NT2/D1 (cell line): ENCODE results near the gene LGALS4.
"Not testable (repeated sequence)": the region's sequence is repeated elsewhere in the genome, so short reads cannot be mapped to it uniquely, and the experiment has no call there.

Experiments
- YY1 ChIP-seq: IDR thresholded peaks from 2 replicates; pipeline ENCODE4 v1.6.1; 2011; ENCODE audit not compliant: insufficient read length, insufficient read depth
- ZNF274 ChIP-seq: IDR thresholded peaks from 2 replicates; pipeline ENCODE4 v1.6.1; 2011; ENCODE audit warnings: mild to moderate bottlenecking, low read depth, low read length

GRCh38 chr19:38829203-38829602 lies 16.5 kb upstream of the LGALS4 start:
- TF ChIP-seq ZNF274, YY1: not testable (repeated sequence)
